DMS114 treated with DMSO at 0.1 percent for 48 hours (cell line): Measurements from ENCODE around the gene C21orf58.
"Not testable (repeated sequence)": the region's sequence is repeated elsewhere in the genome, so short reads cannot be mapped to it uniquely, and the experiment has no call there.

Source experiments
- DNase-seq: peaks from one replicate; lab custom pipeline; 2025; ENCODE audit not compliant: unreplicated experiment; lab: John Stamatoyannopoulos, UW

The C21orf58 gene

DNA sequence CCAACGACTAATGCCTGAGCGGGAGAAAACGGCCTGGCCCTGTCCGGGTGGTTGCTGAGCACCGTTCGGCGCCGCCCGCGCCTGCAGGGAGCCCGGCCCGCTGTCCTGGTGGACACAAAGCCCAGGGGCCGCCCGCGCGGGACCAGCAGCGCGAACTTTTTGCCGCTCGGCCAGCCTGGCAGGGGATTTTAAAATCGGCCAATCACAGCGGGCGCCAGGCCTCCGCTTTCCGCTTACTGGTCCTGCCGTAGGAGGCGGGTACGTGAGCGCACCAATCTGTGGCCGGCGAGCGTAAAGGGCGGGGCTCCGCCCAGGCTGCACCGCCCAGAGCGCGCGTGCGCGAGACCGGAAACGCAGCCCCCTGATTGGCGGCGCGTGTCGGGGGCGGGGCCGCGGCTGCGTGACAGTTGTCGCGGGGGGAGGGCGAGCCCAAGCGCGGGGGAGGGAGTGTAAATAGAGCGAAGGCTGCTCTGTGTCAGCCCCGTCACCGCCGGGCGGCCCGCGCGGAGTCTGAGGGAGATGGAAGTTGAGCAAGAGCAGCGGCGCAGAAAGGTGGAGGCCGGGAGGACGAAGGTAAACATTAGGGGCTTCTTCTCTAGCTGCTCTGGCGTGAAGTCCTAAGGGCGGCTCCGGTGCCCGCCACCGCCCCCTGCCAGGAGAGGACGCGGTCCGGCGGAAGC is at the start of gene C21orf58, which contains the start of gene PCNT:
C21orf58 (minus strand) TSS at position 161 of the 680 bp plus-strand sequence. CDS start 1,132 bp downstream, outside the sequence.
PCNT (plus strand) TSS at position 447 of the 680 bp plus-strand sequence; CDS start at position 520, 73 bp downstream.
- peak; percentile 89 for DNase-seq

DNA sequence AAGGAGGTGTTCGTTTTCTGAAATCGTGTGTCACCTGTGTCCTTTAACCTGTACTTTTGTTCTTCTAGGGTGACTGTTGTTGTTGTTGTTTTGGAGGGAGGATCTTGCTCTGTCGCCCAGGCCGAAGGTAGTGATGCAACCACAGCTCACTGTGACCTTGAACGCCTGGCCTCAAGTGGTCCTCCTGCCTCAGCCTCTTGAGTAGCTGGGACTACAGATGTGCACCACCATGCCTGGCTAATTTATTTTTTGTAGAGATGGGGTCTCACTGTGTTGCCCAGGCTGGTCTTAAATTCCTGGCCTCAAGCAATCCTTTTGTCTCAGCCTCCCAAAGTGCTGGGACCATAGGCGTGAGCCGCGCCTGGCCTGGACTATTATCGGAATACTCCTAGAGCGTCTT is 49.3 kb upstream of the C21orf58 start:
- not testable (repeated sequence) for DNase-seq

DNA sequence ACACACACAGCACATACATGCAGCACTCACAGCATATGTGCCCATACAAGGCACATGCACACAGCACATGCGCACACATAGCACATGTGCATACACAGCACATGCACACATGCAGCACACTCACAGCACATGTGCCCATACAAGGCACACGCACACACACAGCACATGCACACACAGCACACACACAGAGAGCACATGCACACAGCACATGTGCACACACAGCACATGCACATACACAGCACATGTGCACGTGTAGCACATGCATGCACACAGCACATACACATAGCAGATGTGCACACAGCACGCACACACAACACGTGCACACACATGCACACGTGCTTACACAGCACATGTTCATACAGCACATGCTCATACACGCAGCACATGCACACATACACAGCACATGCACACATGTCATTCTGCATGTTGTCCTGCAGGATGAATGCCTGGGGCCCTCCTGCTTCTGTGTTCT is 48.4 kb upstream of the C21orf58 start:
- DNase-seq, result no peak

DNA sequence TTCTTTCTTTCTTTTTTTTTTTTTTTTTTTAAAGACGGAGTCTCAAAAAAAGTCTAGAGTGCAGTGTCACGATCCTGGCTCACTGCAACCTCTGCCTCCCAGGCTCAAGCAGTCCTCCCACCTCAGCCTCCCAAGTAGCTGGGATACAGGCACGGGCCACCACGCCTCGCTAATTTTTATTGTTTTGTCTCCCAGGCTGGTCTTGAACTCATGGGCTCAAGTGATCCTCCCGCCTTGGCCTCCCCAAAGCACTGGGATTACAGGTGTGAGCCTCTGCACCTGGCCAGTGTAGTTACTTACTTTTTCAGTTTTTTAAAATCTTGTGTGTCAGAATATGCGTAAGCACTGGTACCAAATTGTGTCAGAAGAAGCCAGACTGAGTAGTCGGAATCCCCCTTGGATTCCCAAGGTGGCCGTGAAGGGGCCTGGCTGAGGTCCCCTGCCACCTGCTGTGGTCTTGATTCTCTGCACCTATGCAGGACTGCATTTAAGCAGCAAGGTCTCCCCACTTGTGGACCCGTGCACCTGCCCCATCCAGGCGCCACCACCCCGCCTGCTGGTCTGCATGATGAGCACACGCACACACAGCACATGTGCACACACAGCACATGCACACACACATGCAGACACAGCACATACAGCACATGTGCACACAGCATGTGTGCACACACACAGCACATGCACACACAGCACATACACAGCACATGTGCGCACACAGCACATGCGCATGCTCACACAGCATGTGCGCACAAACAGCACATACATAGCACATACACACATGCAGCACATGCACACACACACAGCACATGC is 47.7 kb upstream of the C21orf58 start:
- no peak for DNase-seq

DNA sequence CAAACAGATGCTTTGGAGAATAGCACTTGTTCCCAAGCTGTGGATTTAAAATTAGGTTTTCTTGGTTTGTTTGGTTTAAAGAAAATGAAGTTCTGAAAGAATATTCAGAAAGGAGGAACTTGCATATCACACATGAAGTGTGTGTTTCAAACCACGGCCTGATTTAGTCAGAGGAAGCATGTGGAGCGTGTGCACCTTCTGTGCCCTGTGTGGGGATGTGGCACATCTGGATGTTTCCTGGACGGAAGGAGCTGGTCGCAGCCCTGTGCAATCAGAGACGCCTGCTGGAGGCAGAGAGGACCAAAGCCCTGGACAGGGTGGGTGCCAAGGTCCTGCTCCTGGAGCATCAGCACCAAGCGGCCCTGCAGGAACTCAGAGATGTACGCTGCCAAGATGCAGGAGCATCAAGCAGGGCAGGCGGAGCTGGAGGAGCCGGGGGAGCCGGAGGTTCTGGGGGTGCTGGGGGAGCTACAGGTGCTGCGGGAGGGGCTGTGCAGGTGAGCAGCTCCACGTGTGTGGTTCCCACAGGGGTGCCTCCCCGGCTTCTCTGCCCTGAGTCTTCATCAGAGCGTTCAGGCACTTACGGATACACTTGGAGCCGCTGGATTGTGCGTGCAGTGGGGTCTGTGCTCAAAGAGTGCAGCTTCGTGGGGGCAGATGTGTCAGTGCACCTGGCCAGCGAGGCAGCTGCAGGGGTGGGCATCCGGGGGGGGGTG is 46.0 kb upstream of the C21orf58 start:
- no peak for DNase-seq

DNA sequence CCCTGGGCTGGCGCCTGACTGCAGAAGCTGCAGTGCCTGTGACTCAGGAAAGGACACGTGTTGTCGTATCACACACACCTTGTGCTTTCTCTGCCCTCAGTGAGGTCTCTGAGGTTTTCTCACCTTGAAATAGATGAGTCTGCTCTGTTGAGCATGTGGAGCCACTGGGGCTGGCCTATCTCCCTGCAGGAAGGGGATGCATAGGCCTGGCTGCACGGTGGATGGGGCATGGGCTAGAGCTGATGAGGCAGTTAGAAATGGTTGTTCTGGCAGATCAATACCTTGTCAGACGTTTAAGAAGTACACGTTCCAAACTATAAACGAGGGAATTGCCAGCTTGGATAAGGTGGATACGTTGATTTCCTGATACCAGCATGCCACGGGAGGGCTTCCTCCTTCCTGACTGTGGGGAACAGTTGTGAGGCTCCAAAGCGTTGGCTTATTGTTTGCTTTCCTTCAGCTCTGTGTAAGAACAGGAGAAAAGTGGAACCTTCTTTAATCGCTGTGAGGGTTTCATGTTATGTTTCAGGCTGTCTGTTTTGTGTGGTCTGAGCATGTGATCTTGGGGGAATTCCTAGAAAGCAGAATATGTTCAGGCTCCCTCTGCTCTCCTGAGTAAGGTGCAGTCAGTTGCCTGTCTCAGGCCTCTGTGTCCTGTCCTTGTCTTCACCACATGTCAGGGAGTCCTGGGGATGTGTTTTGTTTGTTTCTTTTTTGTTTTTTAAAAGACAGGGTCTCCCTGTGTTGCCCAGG is 45.0 kb upstream of the C21orf58 start:
- no peak for DNase-seq

DNA sequence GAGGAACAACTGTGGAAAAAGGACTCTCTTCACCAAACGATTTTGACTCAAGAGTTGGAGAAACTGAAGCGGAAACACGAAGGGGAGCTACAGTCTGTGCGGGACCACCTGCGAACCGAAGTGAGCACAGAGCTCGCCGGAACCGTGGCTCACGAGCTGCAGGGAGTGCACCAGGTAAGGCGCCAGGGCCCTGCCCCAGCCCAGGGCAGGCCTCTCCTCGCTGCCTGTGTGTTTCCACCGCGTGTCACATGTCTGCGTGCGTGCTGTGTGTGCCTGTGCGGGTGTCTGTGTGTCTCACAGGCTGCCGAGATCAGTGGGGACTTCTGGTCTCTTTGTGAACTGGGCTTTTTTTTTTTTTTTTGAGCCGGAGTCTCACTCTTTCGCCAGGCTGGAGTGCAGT is 43.3 kb upstream of the C21orf58 start:
- no peak for DNase-seq

DNA sequence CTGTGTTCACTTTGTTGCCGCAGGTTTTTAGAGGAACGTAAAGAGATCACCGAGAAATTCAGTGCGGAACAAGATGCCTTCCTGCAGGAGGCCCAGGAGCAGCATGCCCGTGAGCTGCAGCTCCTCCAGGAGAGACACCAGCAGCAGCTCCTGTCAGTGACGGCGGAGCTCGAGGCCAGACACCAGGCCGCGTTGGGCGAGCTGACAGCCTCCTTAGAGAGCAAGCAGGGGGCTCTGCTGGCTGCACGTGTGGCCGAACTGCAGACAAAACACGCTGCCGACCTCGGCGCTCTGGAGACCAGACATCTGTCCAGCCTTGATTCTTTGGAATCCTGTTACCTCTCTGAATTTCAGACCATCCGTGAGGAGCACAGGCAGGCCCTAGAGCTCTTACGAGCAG is 42.9 kb upstream of the C21orf58 start:
- no peak for DNase-seq

DNA sequence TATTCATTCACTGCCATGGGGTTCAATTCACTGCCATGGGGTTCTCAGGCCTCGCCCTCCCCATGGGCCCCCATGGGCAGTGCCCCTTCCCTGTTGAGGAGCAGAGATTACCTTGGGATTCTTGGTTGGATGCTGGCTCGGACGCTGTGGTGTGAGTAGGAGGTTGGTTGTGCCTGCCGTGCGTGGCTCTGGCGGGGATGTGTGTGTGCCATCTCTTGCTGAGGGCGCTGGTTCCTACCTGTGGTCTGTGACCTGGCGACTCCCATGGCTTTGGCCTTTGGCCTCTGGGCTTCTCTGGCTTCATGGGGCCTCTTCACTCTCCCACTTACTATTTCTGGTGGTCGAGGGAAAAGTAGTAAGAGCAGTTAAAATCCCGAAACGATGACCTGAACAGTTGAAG is 42.4 kb upstream of the C21orf58 start:
- DNase-seq, result no peak

DNA sequence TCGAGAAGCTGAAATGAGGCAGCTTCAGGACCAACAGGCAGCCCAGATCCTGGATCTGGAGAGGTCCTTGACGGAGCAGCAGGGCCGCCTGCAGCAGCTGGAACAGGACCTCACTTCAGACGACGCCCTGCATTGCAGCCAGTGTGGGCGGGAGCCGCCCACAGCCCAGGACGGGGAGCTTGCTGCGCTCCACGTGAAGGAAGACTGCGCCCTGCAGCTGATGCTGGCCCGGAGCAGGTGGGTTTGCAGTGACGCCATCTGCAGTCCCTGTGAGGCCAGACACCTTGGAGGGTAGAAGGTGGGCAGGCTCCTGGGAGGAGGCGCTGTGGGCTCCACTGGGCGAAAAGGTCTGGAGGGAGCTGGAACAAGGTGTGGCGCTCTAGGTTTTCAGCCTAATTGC is 40.0 kb upstream of the C21orf58 start:
- no peak for DNase-seq

DNA sequence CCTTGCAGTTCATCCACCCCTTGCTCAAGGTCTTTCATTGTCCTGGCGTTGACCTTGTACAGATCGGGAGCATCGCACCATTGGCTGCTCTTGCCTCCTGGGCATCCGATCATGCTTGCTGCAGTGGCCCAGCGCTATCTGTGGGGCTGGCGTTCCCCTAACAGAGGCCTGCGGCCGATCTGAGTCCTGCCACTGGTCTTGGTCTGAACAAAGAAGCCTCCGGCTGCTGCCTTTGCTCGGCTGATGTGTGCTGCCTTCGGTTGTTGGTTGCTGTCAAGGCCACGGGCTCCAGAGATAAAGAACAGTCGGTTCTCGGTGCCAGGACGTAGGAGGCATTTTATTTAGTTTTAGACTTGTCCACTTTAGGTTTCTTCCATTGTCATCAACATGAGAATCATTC is 39.3 kb upstream of the C21orf58 start:
- no peak for DNase-seq

DNA sequence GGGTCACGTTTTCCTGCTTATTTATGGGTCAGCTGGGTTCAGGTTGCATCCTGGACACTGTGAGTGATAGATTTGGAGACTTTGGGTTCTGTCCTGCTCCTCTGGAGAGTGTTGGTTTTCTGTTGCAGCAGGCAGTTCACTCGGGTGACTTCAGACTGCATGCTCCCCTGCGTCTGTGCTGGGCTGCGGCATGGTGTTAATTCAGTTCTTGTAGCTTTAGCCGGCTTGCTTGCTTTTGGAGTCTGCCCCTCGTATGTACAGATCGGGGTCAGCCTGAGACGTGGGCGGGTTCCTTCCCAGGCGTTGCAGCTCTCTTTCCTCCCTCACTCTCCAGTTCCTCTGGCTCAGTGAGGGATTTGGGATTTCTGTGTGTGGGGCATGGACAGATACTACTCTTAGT is 38.3 kb upstream of the C21orf58 start:
- DNase-seq, result no peak

DNA sequence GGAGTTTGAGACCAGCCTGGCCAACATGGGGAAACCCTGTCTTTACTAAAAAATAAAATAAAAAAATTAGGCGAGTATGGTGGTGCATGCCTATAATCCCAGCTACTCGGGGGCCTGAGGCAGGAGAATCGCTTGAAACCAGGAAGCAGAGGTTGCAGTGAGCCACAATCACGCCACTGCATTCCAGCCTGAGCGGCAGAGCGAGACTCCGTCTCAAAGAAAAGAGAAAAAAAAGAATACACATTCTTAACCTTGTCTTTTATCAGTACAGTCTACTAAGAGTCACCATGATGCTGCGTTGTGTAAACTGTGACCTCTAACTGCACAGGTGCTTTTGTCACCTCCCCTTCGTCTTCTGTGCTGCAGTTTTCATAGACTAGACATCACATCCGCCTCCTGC is 37.5 kb upstream of the C21orf58 start:
- no peak for DNase-seq

DNA sequence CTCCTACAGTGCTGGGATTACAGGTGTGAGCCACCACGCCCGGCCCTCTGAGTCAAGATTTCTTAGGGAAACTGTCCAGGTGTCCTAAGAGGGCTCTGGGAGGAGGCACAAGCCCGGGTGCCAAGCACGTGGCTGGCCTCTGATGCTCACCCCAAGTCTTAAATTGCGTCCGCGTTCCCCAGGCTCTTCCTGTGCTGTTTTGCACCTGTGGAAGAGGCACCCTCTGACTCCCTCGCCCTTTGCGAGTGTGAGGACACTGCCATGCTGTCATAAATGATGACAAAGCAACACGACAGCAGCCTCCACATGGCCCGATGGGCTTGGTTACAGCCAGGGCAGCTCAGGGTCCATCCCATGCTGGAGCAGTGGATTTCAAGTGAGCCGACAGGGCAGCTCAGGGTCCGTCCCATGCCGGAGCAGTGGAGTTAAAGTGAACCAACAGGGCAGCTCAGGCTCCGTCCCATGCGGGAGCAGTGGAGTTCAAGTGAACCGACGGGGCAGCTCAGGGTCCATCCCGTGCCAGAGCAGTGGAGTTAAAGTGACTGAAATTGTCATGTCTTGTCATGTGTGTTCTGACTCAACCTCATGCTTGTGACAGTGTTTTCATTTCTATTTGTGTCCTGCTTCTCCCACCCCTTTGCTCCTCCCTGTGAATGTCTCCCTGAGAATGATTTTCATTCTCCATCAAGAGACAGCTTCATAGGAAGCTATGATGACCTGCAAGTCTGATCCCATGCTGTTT is 34.2 kb upstream of the C21orf58 start:
- DNase-seq, result no peak

DNA sequence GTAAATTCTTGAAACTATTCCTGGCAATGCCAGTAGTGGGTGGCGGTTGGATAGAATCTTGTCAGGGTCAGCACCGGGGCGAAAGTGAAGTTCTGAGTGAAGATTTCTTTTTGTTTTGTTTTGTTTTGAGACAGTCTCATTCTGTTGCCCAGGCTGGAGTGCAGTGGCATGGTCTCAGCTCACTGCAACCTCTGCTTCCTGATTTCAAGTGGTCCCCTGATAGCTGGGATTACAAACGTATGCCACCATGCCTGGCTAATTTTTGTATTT is 33.6 kb upstream of the C21orf58 start:
- no peak for DNase-seq

DNA sequence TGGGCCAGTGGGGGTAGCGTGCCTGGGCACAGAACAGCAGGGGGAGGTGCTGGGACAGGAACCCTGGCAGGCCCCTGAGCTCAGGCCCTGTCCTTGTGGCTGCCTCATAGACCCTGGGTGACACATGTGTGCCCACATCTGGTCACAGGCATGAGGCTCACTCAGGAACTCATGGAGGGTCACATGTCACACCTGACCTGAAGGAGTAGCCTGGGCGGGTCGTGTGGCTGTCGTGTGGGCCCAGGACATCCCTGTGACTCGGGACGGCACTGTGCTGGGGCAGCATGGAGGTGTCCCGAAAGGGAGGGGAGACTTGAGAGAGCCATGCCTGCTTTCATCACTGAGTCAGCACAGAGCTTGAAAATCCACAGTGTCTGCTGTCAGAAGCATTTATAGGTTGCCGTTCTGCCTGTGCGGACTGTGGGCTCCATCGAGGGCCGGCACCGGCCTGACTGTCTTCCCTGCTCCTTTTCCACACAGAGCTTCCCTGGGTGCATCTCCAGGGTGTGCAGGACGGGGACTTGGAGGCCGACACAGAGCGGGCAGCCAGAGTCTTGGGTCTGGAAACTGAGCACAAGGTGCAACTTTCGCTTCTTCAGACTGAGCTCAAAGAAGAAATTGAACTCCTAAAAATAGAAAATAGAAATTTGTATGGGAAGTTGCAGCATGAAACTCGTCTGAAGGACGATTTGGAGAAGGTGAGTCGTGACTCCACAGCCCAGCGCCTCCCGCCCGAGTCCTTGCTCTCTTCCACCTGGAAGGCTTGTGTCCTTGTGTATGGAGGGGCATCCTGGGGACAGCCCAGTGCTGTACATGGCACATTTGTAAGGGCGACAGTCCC is 33.0 kb upstream of the C21orf58 start:
- no peak for DNase-seq

DNA sequence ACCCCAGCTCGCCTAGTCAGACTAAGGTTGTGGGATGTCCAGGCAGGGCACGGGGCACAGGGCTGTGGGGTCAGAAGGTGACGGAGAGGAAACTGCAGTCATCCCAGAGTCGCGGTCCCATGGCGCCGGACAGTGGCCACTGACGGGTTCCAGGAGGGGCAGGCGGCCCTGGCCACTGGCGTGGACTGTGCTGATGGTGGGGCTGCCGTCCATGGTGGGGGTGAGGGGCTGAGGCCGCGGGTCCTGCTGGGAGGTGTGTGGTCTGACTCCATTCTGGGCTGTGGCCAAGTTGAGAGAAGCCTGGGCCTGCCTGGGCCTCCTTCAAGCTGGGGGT is 32.3 kb upstream of the C21orf58 start:
- DNase-seq, result no peak

DNA sequence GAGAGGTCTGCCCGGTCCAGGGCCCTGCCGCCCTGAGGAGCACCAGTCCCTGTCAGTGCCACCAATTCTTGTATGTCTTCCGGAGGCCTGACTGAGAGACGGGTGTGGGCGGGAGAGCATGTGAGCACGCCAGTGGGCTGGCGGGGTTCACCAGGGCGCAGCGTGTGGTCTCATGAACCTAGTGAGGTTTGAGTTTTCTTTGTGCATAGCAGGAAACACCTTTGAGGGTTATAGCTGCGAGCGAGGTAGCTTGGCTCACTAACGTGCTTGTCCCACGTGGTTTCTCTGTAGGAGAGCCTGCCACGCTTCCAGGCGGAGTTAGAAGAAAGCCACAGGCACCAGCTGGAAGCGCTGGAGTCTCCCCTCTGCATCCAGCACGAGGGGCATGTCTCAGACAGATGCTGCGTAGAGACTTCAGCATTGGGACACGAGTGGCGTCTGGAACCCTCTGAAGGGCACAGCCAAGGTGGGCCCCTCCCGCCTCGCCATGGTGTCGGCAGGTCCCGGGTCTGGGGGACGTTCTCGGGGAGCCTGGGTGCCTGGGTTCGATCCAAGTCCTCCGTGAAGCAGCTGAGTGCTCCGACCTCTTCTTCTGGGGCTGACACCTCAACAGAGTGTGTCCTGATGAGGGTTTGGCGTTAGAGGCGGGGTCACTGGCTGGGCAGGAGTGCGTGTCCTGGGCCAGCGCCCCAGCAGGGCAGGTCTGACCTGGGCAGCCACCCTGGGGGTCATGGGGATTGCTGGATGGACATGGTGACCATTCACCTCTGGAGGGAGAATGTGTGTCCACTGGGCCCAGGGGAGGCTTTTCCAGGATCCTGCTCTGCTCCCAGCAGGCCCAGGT is 31.7 kb upstream of the C21orf58 start:
- no peak for DNase-seq

DNA sequence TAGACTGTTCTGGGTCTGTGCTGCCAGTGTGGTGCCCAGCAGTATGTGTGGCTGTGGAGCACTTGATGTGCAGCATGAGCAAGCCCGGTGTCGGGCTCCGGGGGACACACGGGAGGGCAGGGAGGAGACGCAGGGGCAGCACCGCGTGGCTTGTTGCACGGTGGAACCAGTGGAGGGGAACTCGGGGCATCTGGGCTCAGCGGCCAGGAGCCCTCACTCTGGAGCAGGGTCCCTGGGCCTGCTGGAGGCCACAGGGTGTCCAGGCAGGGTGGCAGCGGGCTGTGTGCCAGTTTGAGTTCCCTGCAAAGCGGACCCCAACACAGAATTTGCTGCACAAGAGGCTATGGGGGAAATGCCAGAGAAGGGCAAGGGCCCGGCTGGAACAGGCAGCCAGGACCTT is 30.8 kb upstream of the C21orf58 start:
- DNase-seq, result no peak
